Measurements from ENCODE around the gene MED15. TPM values are rescaled to one million over a fixed set of nuclear protein-coding genes. Genes with fewer than 3 reads are reported as not detected.

Gene MED15
- total RNA-seq, 3 donors from 2014 or later = 36.6 to 53.1 (median 52.3) TPM

- Histone ChIP-seq H3K27ac (no peak overlapping the region), H3K36me3 (no peaks in the 10 kb centered on the region), H3K4me3 (no peak overlapping the region), H3K27me3 (no peaks in the 10 kb centered on the region), H3K9me3 (no peaks in the 10 kb centered on the region), H3K4me1 (peaks cover 0 to 8% of the 10 kb centered on the region in 2 donors)
- no peak for DNase-seq (ENCODE audit: low spot score in 2 of 2)
- no peak for TF ChIP-seq POLR2A (IDR thresholded peaks at IDR 0.05)
- TF ChIP-seq POLR2AphosphoS5 (IDR thresholded peaks at IDR 0.05) = no peak
- TF ChIP-seq, protein P1, sequence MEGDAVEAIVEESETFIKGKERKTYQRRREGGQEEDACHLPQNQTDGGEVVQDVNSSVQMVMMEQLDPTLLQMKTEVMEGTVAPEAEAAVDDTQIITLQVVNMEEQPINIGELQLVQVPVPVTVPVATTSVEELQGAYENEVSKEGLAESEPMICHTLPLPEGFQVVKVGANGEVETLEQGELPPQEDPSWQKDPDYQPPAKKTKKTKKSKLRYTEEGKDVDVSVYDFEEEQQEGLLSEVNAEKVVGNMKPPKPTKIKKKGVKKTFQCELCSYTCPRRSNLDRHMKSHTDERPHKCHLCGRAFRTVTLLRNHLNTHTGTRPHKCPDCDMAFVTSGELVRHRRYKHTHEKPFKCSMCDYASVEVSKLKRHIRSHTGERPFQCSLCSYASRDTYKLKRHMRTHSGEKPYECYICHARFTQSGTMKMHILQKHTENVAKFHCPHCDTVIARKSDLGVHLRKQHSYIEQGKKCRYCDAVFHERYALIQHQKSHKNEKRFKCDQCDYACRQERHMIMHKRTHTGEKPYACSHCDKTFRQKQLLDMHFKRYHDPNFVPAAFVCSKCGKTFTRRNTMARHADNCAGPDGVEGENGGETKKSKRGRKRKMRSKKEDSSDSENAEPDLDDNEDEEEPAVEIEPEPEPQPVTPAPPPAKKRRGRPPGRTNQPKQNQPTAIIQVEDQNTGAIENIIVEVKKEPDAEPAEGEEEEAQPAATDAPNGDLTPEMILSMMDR (IDR thresholded peaks at IDR 0.05) = no peak
- intact Hi-C loops (cut with DNase I; ENCODE audit: low total_unique reads) = no loop called here
Measured at GRCh38 chr22:20490941-20491307, 16.5 kb upstream of the MED15 start.

GRCh38 chr22:20491346-20491745, 16.1 kb upstream of the MED15 start:
- no peak for TF ChIP-seq POLR2AphosphoS5 (IDR thresholded peaks at IDR 0.05)
- TF ChIP-seq, protein P1 (IDR thresholded peaks at IDR 0.05) = no peak
- no peak for TF ChIP-seq POLR2A (IDR thresholded peaks at IDR 0.05)
- no peak overlapping the region for H3K4me3 ChIP-seq
- no peak overlapping the region for H3K27ac ChIP-seq
- peaks cover 0 to 8% of the 10 kb centered on the region in 2 donors for H3K4me1 ChIP-seq
- intact Hi-C loops (cut with DNase I; ENCODE audit: low total_unique reads) = no loop called here
- H3K36me3 ChIP-seq = no peaks in the 10 kb centered on the region
- no peaks in the 10 kb centered on the region for H3K27me3 ChIP-seq
- H3K9me3 ChIP-seq = no peaks in the 10 kb centered on the region
- DNase-seq (ENCODE audit: low spot score in 2 of 2) = no peak

DNA sequence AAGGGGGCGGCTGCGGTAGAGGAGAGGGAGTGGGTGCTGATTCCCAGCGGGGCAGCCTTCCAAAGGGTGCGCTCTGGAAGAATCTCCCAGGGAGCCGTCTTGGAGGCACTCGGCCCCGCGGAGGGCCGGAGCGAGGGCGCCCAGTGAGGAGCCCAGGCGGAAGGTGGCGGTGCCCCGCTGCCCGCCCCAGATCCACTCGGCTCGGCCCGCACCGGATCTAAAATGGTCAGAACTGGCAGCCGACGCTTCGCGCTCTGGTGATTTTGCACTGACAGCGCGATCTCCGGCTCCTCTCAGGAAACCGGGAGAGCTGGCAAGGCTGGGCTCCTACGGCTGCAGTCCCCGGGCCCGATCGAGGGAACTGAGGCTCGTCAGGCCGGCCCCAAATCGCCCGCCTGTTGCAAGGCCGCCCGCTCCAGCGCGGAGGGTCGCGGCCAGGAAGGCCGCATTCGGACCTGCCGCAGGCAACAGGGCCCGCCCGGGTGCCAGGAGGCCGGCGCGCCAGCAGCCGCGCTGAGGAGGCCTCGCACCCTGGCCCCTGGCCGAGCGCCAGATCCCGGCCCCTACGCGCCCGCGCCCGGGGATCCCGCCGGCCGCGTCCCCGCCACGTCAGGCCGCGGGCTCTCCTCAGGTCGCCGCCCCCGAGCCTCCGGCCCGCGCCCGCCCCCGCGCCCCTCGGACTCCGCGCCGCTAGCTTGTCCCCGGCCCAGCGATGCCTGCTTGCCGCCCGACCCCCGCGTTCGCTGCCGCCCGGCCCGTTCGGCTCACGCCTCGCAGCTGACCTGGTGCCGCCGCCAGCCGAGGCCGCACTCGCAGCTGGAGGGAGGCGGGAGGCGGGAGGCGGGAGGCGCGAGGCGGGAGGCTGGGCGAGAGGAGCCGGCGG, 12.2 kb upstream of the MED15 start, which contains the start of gene KLHL22:
KLHL22 (minus strand) TSS at position 818 of the 883 bp plus-strand sequence. CDS start 6,584 bp downstream, outside the sequence.
- Histone ChIP-seq H3K36me3 (no peaks in the 10 kb centered on the region), H3K4me1 (peaks cover 0 to 8% of the 10 kb centered on the region in 2 donors), H3K4me3 (peak within 1 kb of the TSS; percentile 67 to 86 (median 80)), H3K27me3 (no peaks in the 10 kb centered on the region), H3K9me3 (no peaks in the 10 kb centered on the region), H3K27ac (peak within 1 kb of the TSS; percentile 94 to 95)
- intact Hi-C loops (cut with DNase I; ENCODE audit: low total_unique reads) = no loop called here
- TF ChIP-seq POLR2A (IDR thresholded peaks at IDR 0.05) = no peak
- TF ChIP-seq POLR2AphosphoS5 (IDR thresholded peaks at IDR 0.05) = no peak
- TF ChIP-seq, protein P1 (IDR thresholded peaks at IDR 0.05) = no peak
- no peak for DNase-seq (ENCODE audit: low spot score in 2 of 2)

GRCh38 chr22:20495861-20496681, 11.3 kb upstream of the MED15 start:
- Histone ChIP-seq H3K4me1 (peaks cover 0 to 8% of the 10 kb centered on the region in 2 donors), H3K4me3 (peak overlapping the region; percentile 67 to 86 (median 80)), H3K27ac (peak overlapping the region; percentile 94 to 95), H3K9me3 (no peaks in the 10 kb centered on the region), H3K27me3 (no peaks in the 10 kb centered on the region), H3K36me3 (no peaks in the 10 kb centered on the region)
- TF ChIP-seq, protein P1 (IDR thresholded peaks at IDR 0.05) = peak; percentile 78 to 92 (median 79)
- TF ChIP-seq POLR2AphosphoS5 (IDR thresholded peaks at IDR 0.05) (peak; percentile 36 to 58 (median 57)), POLR2A (IDR thresholded peaks at IDR 0.05) (peak; percentile 31)
- intact Hi-C loops (cut with DNase I; ENCODE audit: low total_unique reads) = no loop called here
- peak; percentile 88 to 89 for DNase-seq (ENCODE audit: low spot score in 2 of 2)
